ENCODE data around the gene RARRES2. TPM values are rescaled to one million over a fixed set of nuclear protein-coding genes. Genes with fewer than 3 reads are reported as not detected.
"Not testable (repeated sequence)": the region's sequence is repeated elsewhere in the genome, so short reads cannot be mapped to it uniquely, and the experiment has no call there.

RARRES2 gene
- total and polyA plus RNA-seq, 5 donors: 111 to 195 (median 176) TPM

- H3K4me3 ChIP-seq (ENCODE audit: low read length); ATAC-seq: not testable (repeated sequence)
These were observed 43.5 kb downstream of the RARRES2 start for GRCh38 chr7:150297978-150298377.

GRCh38 chr7:150296802-150297201, 44.6 kb downstream of the RARRES2 start:
- H3K9me3 ChIP-seq (ENCODE audit: control insufficient read depth, low read length); ATAC-seq; intact Hi-C loops (cut with DNase I); H3K4me3 ChIP-seq (ENCODE audit: low read length); H3K27ac ChIP-seq (ENCODE audit: low read length); H3K4me1 ChIP-seq (ENCODE audit: control insufficient read depth, insufficient read depth, low read length); H3K27me3 ChIP-seq (ENCODE audit: control insufficient read depth, insufficient read depth); DNase-seq: not testable (repeated sequence)
- WGBS: 83% methylated on average over 9 of the region's 10 CpGs

More at GRCh38 chr7:150297978-150298377, 43.5 kb downstream of the RARRES2 start:
- H3K27ac ChIP-seq (ENCODE audit: low read length); DNase-seq; H3K4me1 ChIP-seq (ENCODE audit: control insufficient read depth, insufficient read depth, low read length); H3K27me3 ChIP-seq (ENCODE audit: control insufficient read depth, insufficient read depth); intact Hi-C loops (cut with DNase I); H3K9me3 ChIP-seq (ENCODE audit: control insufficient read depth, low read length): not testable (repeated sequence)

GRCh38 chr7:150295614-150296013, 45.8 kb downstream of the RARRES2 start:
- ATAC-seq: peak; percentile 64 to 75
- H3K9me3 ChIP-seq (ENCODE audit: control insufficient read depth, low read length); intact Hi-C loops (cut with DNase I); H3K27me3 ChIP-seq (ENCODE audit: control insufficient read depth, insufficient read depth); DNase-seq; H3K27ac ChIP-seq (ENCODE audit: low read length); H3K4me3 ChIP-seq (ENCODE audit: low read length); H3K4me1 ChIP-seq (ENCODE audit: control insufficient read depth, insufficient read depth, low read length): not testable (repeated sequence)
- 84% methylated on average over 3 of the region's 8 CpGs for WGBS

GRCh38 chr7:150295027-150295426, 46.4 kb downstream of the RARRES2 start:
- H3K9me3 ChIP-seq (ENCODE audit: control insufficient read depth, low read length); H3K27me3 ChIP-seq (ENCODE audit: control insufficient read depth, insufficient read depth); intact Hi-C loops (cut with DNase I); DNase-seq; H3K4me1 ChIP-seq (ENCODE audit: control insufficient read depth, insufficient read depth, low read length); H3K4me3 ChIP-seq (ENCODE audit: low read length); H3K27ac ChIP-seq (ENCODE audit: low read length); ATAC-seq: not testable (repeated sequence)
- WGBS: 92% methylated on average over 8 of the region's 8 CpGs

GRCh38 chr7:150290317-150290716, 51.1 kb downstream of the RARRES2 start:
- ATAC-seq; H3K9me3 ChIP-seq (ENCODE audit: control insufficient read depth, low read length); DNase-seq; intact Hi-C loops (cut with DNase I); H3K27ac ChIP-seq (ENCODE audit: low read length); H3K27me3 ChIP-seq (ENCODE audit: control insufficient read depth, insufficient read depth); H3K4me1 ChIP-seq (ENCODE audit: control insufficient read depth, insufficient read depth, low read length); H3K4me3 ChIP-seq (ENCODE audit: low read length): not testable (repeated sequence)
- 48% methylated on average over 6 of the region's 6 CpGs for WGBS

- intact Hi-C loops (cut with DNase I): loop anchor here in 2 of 4 donors (5.0 kb wide), 1 partner anchor 133 kb away; no protein-coding TSS in a partner anchor
- H3K9me3 ChIP-seq (ENCODE audit: control insufficient read depth, low read length); DNase-seq; H3K27ac ChIP-seq (ENCODE audit: low read length); H3K4me1 ChIP-seq (ENCODE audit: control insufficient read depth, insufficient read depth, low read length); H3K4me3 ChIP-seq (ENCODE audit: low read length); H3K27me3 ChIP-seq (ENCODE audit: control insufficient read depth, insufficient read depth); ATAC-seq: not testable (repeated sequence)
- 90% methylated on average over 5 of the region's 6 CpGs for WGBS
These were observed 52.6 kb downstream of the RARRES2 start for GRCh38 chr7:150288816-150289215.

Other genes with a start within 250 kb of the RARRES2 start
- gene LRRC61, start 18.3 kb downstream of the RARRES2 start, total RNA-seq: 1 to 10 TPM; 5.7 to 8.0 (median 6.2) TPM
- gene LRRC61, start 18.3 kb downstream of the RARRES2 start, polyA plus RNA-seq: 4.4 TPM
- gene ACTR3C, start 18.1 kb downstream of the RARRES2 start, total RNA-seq: 1 to 10 TPM; 4.5 to 7.4 (median 5.5) TPM
- gene ACTR3C, start 18.1 kb downstream of the RARRES2 start, polyA plus RNA-seq: 4.2 TPM
- 100 to 1,000 TPM in 3 of 4 donors, 10 to 100 TPM in 1; 98.2 to 116 (median 107) TPM for gene REPIN1, start 27.2 kb upstream of the RARRES2 start, total RNA-seq
- gene REPIN1, start 27.2 kb upstream of the RARRES2 start, polyA plus RNA-seq: 70.6 TPM
- 1 to 10 TPM; 5.1 to 6.5 (median 5.8) TPM for gene ZNF775, start 37.7 kb upstream of the RARRES2 start, total RNA-seq
- gene ZNF775, start 37.7 kb upstream of the RARRES2 start, polyA plus RNA-seq: 4.5 TPM
- 10 to 100 TPM; 11.4 to 21.0 (median 12.4) TPM for gene GIMAP8, start 109.0 kb upstream of the RARRES2 start, total RNA-seq
- gene GIMAP8, start 109.0 kb upstream of the RARRES2 start, polyA plus RNA-seq: 12.2 TPM
- gene GIMAP7, start 173.2 kb upstream of the RARRES2 start, total RNA-seq: 10 to 100 TPM; 13.7 to 25.5 (median 14.0) TPM
- 36.1 TPM for gene GIMAP7, start 173.2 kb upstream of the RARRES2 start, polyA plus RNA-seq
- gene GIMAP4, start 225.8 kb upstream of the RARRES2 start, total RNA-seq: 10 to 100 TPM; 20.2 to 44.8 (median 24.8) TPM
- gene GIMAP4, start 225.8 kb upstream of the RARRES2 start, polyA plus RNA-seq: 31.3 TPM

All from right cardiac atrium (tissue), 5 donors.